A549 (cell line): ENCODE data around the gene KRTAP5-4. TPM values are rescaled to one million over a fixed set of nuclear protein-coding genes. Genes with fewer than 3 reads are reported as not detected.

ENCODE experiments used
- ATAC-seq, 2 experiments: fragments of 200-7000 bp in 1 of 2; fragments of >200 bp in 1 of 2; cut with Nextera tagmentation in 1 of 2; cut with Tn5 transposase in 1 of 2; 3 replicates each; pipeline versions ENCODE4 v1.8.0 to v1.9.1; 2018 to 2020; ENCODE audit warnings: mild to moderate bottlenecking in 1 of 2, moderate library complexity in 1 of 2
- CTCF ChIA-PET: fragments of 300-600 bp; sonication (Branson Sonifier 250); formaldehyde crosslinking; extraction: SDS; loops from one replicate; lab custom pipeline; 2021; ENCODE audit warnings: antibody characterized with exemption, inconsistent platforms; lab: Yijun Ruan, JAX
- POLR2A ChIA-PET: fragments of 350-600 bp; formaldehyde crosslinking; extraction: SDS; loops from one replicate; lab custom pipeline; 2021; ENCODE audit warnings: antibody characterized with exemption, inconsistent platforms; lab: Yijun Ruan, JAX
- DNase-seq, 2 experiments: peaks; one replicate each; pipeline versions ENCODE4 v3.0.0 to v3.0.0-alpha.2; 2011 to 2016; ENCODE audit warnings: low read depth in 1 of 2, low spot score in 1 of 2
- FAIRE-seq: peaks from 2 replicates; lab custom pipeline; 2011; peaks lifted over from hg19 to GRCh38; lab: Jason Lieb, UNC
- H3K27ac ChIP-seq, 2 experiments: fragments of >200 bp; sonication (Bioruptor Twin); formaldehyde crosslinking; 3 replicates each; pipeline ENCODE4 v1.5.1; 2016 to 2017
- H3K4me1 ChIP-seq: fragments of >200 bp; sonication (Bioruptor Twin); formaldehyde crosslinking; 3 replicates; pipeline ENCODE4 v1.6.1; 2016
- H3K4me2 ChIP-seq: fragments of >200 bp; sonication (Bioruptor Twin); formaldehyde crosslinking; 3 replicates; pipeline ENCODE4 v1.6.1; 2016
- H3K4me3 ChIP-seq: fragments of >200 bp; sonication (Bioruptor Twin); formaldehyde crosslinking; 3 replicates; pipeline ENCODE4 v1.5.1; 2016
- H3K9me3 ChIP-seq: fragments of >200 bp; sonication (Bioruptor Twin); formaldehyde crosslinking; 3 replicates; pipeline ENCODE4 v1.6.1; 2016
- CEBPB ChIP-seq, 2 experiments: fragments of >200 bp in 1 of 2; sonication (Bioruptor Twin) in 1 of 2; formaldehyde crosslinking in 1 of 2; IDR thresholded peaks; 2 replicates each; pipeline ENCODE4 v1.6.1; 2012 to 2016
- EP300 ChIP-seq, 2 experiments: fragments of >200 bp; sonication (Bioruptor Twin); formaldehyde crosslinking; IDR thresholded peaks; 2 replicates in 1 of 2; 3 replicates in 1 of 2; pipeline ENCODE4 v1.6.1; 2016 to 2017
- FOXS1 ChIP-seq: fragments of 250-450 bp; sonication (Bioruptor Pico); IDR thresholded peaks from 2 replicates; pipeline ENCODE4 v1.5.0; 2020; ENCODE audit warnings: mild to moderate bottlenecking, moderate library complexity
- HDAC2 ChIP-seq: fragments of 200-600 bp; sonication (generic); IDR thresholded peaks from 2 replicates; pipeline ENCODE4 v1.6.1; 2016
- HEYL ChIP-seq: fragments of 250-450 bp; sonication (Bioruptor Pico); IDR thresholded peaks from 2 replicates; pipeline ENCODE4 v1.8.0; 2021; ENCODE audit warnings: mild to moderate bottlenecking, moderate library complexity
- HOXB13 ChIP-seq: fragments of 250-450 bp; sonication (Bioruptor Pico); IDR thresholded peaks from 2 replicates; pipeline ENCODE4 v1.5.0; 2020; ENCODE audit warnings: low read depth, mild to moderate bottlenecking, moderate library complexity
- MAFK ChIP-seq: fragments of 450-650 bp; IDR thresholded peaks from 2 replicates; pipeline ENCODE4 v1.6.1; 2014; ENCODE audit not compliant: partially characterized antibody
- NPAS2 ChIP-seq: fragments of 250-450 bp; sonication (Bioruptor Pico); IDR thresholded peaks from 2 replicates; pipeline ENCODE4 v1.8.0; 2022; ENCODE audit warnings: mild to moderate bottlenecking, moderate library complexity, borderline replicate concordance
- PHF8 ChIP-seq: fragments of 200-600 bp; sonication (generic); IDR thresholded peaks from 2 replicates; pipeline ENCODE4 v1.6.1; 2016; ENCODE audit warnings: low read depth, mild to moderate bottlenecking, antibody characterized with exemption, moderate library complexity, borderline replicate concordance
- RCOR1 ChIP-seq: fragments of 150-350 bp; IDR thresholded peaks from 2 replicates; pipeline ENCODE4 v1.6.1; 2014; ENCODE audit warnings: antibody characterized with exemption, low read length, low read depth
- RFX5 ChIP-seq: fragments of 450-650 bp; IDR thresholded peaks from 2 replicates; pipeline ENCODE4 v1.7.1; 2014; ENCODE audit warnings: antibody characterized with exemption, mild to moderate bottlenecking, moderate library complexity
- TP53 ChIP-seq: fragments of 250-450 bp; sonication (Bioruptor Pico); IDR thresholded peaks from 2 replicates; pipeline ENCODE4 v1.5.0; 2021; ENCODE audit warnings: mild to moderate bottlenecking, moderate library complexity
- ZC3H11A ChIP-seq: fragments of 450-650 bp; IDR thresholded peaks from 2 replicates; pipeline ENCODE4 v1.6.1; 2014; ENCODE audit warnings: antibody characterized with exemption, mild to moderate bottlenecking
- ZSCAN20 ChIP-seq: fragments of 250-450 bp; sonication (Bioruptor Pico); IDR thresholded peaks from 2 replicates; pipeline ENCODE4 v1.8.0; 2022; ENCODE audit warnings: mild to moderate bottlenecking, moderate library complexity
- WGBS: methylation state at CpG from one replicate; pipeline ENCODE4 v1.1.6; 2017; ENCODE audit errors: missing lambda C conversion rate; 5-methylcytosine and 5-hydroxymethylcytosine counted together
- polyA plus RNA-seq, 4 experiments: library from polyadenylated mRNA; depleted of rRNA in 3 of 4; stranded (reverse); fragments of >200 nt; fragmentation: RNase III in 1 of 4; extraction: RNeasy Plus Mini Kit Qiagen cat#74134 plus additional on column Dnase treatment in 1 of 4; gene quantifications; 2 replicates in 3 of 4; 3 replicates in 1 of 4; pipeline ENCODE4 v1.2.3, GENCODE V29; 2011 to 2017
- TF ChIP-seq, protein P1 (sequence below): IDR thresholded peaks from 2 replicates; pipeline ENCODE4 v1.6.1; 2012
- TF ChIP-seq, protein P2 (sequence below): fragments of 250-450 bp; sonication (Bioruptor Pico); IDR thresholded peaks from 2 replicates; pipeline ENCODE4 v1.5.0; 2021; ENCODE audit warnings: mild to moderate bottlenecking, moderate library complexity, borderline replicate concordance
- TF ChIP-seq, protein P3 (sequence below): fragments of >200 bp; sonication (Bioruptor Twin); formaldehyde crosslinking; IDR thresholded peaks from 3 replicates; pipeline ENCODE4 v1.6.1; 2016
- TF ChIP-seq, protein P4 (sequence below): IDR thresholded peaks from 2 replicates; pipeline ENCODE4 v1.6.1; 2012; ENCODE audit warnings: low read depth, borderline replicate concordance
- TF ChIP-seq, protein P5 (sequence below): fragments of 250-450 bp; sonication (Bioruptor Pico); IDR thresholded peaks from 2 replicates; pipeline ENCODE4 v1.5.0; 2020; ENCODE audit warnings: low read depth, mild to moderate bottlenecking, moderate library complexity

KRTAP5-4 gene
- polyA plus RNA-seq, 2 of the 4 experiments (the other 2 are of a cell fraction): not detected

DNA sequence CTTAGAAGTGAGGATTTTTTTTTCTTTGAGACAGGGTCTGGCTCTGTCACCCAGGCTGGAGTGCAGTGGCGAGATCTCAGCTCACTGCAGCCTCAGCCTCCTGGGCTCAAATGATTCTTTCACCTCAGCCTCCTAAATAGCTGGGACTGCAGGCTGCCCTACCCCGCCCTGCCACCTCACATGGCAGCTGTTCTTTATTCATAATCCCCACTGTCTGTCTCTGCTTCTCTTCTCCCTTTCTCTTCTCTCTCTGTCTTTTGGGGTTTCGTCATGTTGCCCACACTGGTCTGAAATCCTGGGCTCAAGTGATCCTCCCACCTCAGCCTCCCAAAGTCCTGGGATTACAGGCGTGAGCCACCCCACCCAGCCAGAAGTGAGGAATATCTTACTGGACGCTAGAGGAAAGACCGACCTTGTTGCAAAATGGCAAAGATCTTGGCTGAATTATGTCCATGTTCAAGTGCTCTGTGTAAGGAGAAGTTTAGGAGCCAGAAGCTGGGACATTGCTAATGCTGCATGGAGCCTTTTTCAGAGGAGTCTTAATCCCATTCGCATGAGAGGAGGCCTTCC, 29.6 kb upstream of the KRTAP5-4 start:
- no peak overlapping the region for H3K27ac ChIP-seq
- CTCF ChIA-PET: interaction anchor here (0.6 to 12.2 kb wide), 15 partner anchors 9 to 502 kb away, joined by 3 to 350 read pairs (median 7); partner anchors contain the start of gene INS
- FAIRE-seq: no peak
- no peak for DNase-seq
- POLR2A ChIA-PET: no interaction called here
- no peak for ATAC-seq
- no peak overlapping the region for H3K4me3 ChIP-seq
- no peaks in the 10 kb centered on the region for H3K9me3 ChIP-seq
- no peaks in the 10 kb centered on the region; the same call in 2 of the 3 replicates for H3K4me1 ChIP-seq
- H3K4me2 ChIP-seq: no peak overlapping the region
- WGBS: 39% methylated on average over 7 of the region's 7 CpGs
- TF ChIP-seq CEBPB (IDR thresholded peaks at IDR 0.05) (no peak), FOXS1 (no peak)

DNA sequence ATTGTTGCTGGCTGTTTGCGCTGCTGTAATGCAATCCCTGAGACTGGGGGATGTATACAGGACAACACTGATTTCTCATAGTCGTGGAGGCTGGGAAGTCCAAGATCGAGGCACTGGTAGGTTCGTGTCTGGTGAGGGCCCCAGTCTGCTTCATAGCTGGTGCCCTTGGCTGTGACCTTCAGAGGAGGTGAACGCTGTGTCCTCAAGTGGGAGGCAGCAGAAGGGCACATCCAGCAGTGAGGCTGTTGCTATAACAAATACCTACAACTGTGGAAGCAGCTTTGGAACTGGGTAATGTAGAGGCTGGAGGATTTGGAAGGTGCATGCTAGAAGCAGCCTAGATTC, 29.0 kb upstream of the KRTAP5-4 start:
- ATAC-seq: no peak
- H3K27ac ChIP-seq: no peak overlapping the region
- POLR2A ChIA-PET: no interaction called here
- H3K4me1 ChIP-seq: no peaks in the 10 kb centered on the region; the same call in 2 of the 3 replicates
- no peak overlapping the region for H3K4me2 ChIP-seq
- 22% methylated on average over 4 of the region's 5 CpGs for WGBS
- no peak for DNase-seq
- TF ChIP-seq NPAS2 (CRISPR knock-in tag): no peak
- no peak for TF ChIP-seq EP300 (IDR thresholded peaks at IDR 0.05)
- no peak for TF ChIP-seq TP53 (CRISPR knock-in tag)
- no peak for TF ChIP-seq MAFK
- TF ChIP-seq, protein P1, sequence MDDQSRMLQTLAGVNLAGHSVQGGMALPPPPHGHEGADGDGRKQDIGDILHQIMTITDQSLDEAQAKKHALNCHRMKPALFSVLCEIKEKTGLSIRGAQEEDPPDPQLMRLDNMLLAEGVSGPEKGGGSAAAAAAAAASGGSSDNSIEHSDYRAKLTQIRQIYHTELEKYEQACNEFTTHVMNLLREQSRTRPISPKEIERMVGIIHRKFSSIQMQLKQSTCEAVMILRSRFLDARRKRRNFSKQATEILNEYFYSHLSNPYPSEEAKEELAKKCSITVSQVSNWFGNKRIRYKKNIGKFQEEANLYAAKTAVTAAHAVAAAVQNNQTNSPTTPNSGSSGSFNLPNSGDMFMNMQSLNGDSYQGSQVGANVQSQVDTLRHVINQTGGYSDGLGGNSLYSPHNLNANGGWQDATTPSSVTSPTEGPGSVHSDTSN: no peak
- CTCF ChIA-PET: interaction anchor here (0.6 to 12.2 kb wide), 16 partner anchors 9 to 503 kb away, joined by 3 to 350 read pairs (median 4); partner anchors contain the start of gene INS
- no peaks in the 10 kb centered on the region for H3K9me3 ChIP-seq
- no peak overlapping the region for H3K4me3 ChIP-seq
- no peak for FAIRE-seq

DNA sequence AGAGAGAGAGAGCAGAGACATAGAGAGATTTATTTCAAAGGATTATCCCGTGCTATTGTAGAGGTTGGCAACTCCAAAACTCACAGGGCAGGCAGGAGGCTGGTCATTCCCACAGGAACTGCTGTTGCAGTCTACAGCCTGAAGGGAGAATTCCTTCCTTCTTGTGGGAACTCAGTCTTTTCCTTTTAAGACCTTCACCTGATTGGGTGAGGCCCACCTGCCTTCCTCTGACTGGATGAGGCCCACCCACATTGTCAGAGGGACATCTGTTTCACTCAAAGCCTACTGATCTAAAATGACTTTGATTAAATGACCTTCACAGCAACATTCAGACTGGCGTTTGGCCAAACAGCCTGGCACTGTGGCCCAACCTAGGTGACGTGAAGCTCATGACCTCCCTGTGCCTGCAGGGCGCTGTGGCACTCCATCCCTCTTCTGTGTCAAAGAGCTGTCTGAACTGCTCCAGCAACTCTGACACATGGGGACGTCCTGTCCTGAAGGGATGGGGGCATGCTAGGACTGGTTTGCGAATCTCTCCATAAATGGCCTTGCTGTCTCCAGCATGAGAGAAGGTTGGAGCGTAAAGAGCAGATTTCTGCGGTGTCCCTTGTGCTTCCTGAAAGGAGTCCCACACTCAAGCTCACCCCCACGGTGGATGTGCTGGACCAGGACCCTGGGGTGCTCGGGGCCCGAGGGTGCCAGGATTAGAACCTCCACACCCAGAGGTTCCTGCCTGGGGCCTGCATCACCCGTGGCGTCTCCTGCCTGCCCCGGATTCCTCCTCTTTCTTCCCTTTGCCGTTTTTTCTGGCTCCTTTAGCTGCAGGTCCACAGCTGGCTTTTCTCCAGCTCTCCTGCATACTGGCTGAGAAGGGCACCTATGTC, 28.3 kb upstream of the KRTAP5-4 start:
- ATAC-seq (no peak), FAIRE-seq (no peak), DNase-seq (peak in 1 of 2 experiments; percentile 23)
- Histone ChIP-seq H3K27ac (no peak overlapping the region), H3K4me3 (no peak overlapping the region), H3K4me2 (no peak overlapping the region), H3K4me1 (no peaks in the 10 kb centered on the region; the same call in 2 of the 3 replicates), H3K9me3 (no peaks in the 10 kb centered on the region)
- ChIA-PET POLR2A (no interaction called here), CTCF (interaction anchor here (0.8 to 12.2 kb wide), 14 partner anchors 8 to 504 kb away, joined by 3 to 350 read pairs (median 4); partner anchors contain the start of gene INS)
- 52% methylated on average over 14 of the region's 15 CpGs for WGBS
- no peak for TF ChIP-seq RFX5
- TF ChIP-seq HDAC2: no peak
- TF ChIP-seq, protein P2, sequence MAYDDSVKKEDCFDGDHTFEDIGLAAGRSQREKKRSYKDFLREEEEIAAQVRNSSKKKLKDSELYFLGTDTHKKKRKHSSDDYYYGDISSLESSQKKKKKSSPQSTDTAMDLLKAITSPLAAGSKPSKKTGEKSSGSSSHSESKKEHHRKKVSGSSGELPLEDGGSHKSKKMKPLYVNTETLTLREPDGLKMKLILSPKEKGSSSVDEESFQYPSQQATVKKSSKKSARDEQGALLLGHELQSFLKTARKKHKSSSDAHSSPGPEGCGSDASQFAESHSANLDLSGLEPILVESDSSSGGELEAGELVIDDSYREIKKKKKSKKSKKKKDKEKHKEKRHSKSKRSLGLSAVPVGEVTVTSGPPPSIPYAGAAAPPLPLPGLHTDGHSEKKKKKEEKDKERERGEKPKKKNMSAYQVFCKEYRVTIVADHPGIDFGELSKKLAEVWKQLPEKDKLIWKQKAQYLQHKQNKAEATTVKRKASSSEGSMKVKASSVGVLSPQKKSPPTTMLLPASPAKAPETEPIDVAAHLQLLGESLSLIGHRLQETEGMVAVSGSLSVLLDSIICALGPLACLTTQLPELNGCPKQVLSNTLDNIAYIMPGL (CRISPR knock-in tag): no peak
- TF ChIP-seq, protein P3, sequence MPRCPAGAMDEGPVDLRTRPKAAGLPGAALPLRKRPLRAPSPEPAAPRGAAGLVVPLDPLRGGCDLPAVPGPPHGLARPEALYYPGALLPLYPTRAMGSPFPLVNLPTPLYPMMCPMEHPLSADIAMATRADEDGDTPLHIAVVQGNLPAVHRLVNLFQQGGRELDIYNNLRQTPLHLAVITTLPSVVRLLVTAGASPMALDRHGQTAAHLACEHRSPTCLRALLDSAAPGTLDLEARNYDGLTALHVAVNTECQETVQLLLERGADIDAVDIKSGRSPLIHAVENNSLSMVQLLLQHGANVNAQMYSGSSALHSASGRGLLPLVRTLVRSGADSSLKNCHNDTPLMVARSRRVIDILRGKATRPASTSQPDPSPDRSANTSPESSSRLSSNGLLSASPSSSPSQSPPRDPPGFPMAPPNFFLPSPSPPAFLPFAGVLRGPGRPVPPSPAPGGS: no peak
- no peak for TF ChIP-seq PHF8
- TF ChIP-seq CEBPB (IDR thresholded peaks at IDR 0.05): no peak
- TF ChIP-seq, protein P4, sequence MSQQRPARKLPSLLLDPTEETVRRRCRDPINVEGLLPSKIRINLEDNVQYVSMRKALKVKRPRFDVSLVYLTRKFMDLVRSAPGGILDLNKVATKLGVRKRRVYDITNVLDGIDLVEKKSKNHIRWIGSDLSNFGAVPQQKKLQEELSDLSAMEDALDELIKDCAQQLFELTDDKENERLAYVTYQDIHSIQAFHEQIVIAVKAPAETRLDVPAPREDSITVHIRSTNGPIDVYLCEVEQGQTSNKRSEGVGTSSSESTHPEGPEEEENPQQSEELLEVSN: no peak
- no peak for TF ChIP-seq HEYL
- TF ChIP-seq HOXB13 (CRISPR knock-in tag): no peak
- no peak for TF ChIP-seq ZSCAN20 (CRISPR knock-in tag)
- TF ChIP-seq RCOR1: no peak
- TF ChIP-seq, protein P5, sequence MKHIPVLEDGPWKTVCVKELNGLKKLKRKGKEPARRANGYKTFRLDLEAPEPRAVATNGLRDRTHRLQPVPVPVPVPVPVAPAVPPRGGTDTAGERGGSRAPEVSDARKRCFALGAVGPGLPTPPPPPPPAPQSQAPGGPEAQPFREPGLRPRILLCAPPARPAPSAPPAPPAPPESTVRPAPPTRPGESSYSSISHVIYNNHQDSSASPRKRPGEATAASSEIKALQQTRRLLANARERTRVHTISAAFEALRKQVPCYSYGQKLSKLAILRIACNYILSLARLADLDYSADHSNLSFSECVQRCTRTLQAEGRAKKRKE: no peak
- no peak for TF ChIP-seq ZC3H11A
